Cortex of kidney (tissue), 1 donor: Measurements from ENCODE around the gene CD36.

ENCODE experiments used
- DNase-seq: peaks from one replicate; lab custom pipeline; 2025; lab: John Stamatoyannopoulos, UW

Gene CD36

GRCh38 chr7:80629023-80629422 lies 9.4 kb upstream of the CD36 start:
- DNase-seq = no peak

GRCh38 chr7:80630608-80631405 lies 7.6 kb upstream of the CD36 start:
- no peak for DNase-seq

GRCh38 chr7:80631421-80631820 lies 7.0 kb upstream of the CD36 start:
- no peak for DNase-seq

- no peak for DNase-seq
Measured at GRCh38 chr7:80632139-80632538, 6.3 kb upstream of the CD36 start.

- DNase-seq = no peak
Measured at GRCh38 chr7:80632819-80633218, 5.6 kb upstream of the CD36 start.

GRCh38 chr7:80634505-80634904 lies 3.9 kb upstream of the CD36 start:
- no peak for DNase-seq

GRCh38 chr7:80635533-80635932 lies 2.9 kb upstream of the CD36 start:
- DNase-seq = no peak

- DNase-seq = no peak
Measured at GRCh38 chr7:80635998-80636397, 2.4 kb upstream of the CD36 start.

- DNase-seq = no peak
Measured at GRCh38 chr7:80636709-80637108, 1.7 kb upstream of the CD36 start.

GRCh38 chr7:80637454-80637853 lies 988 bp upstream of the CD36 start:
- DNase-seq = no peak

GRCh38 chr7:80639011-80639410 lies 569 bp downstream of the CD36 start:
- DNase-seq = no peak

- no peak for DNase-seq
Measured at GRCh38 chr7:80640846-80641245, 2.4 kb downstream of the CD36 start.

GRCh38 chr7:80641548-80641947 lies 3.1 kb downstream of the CD36 start:
- no peak for DNase-seq

GRCh38 chr7:80642871-80643270 lies 4.4 kb downstream of the CD36 start:
- DNase-seq = no peak

- DNase-seq = no peak
Measured at GRCh38 chr7:80643336-80643915, 5.0 kb downstream of the CD36 start.

- DNase-seq = no peak
Measured at GRCh38 chr7:80644054-80644453, 5.6 kb downstream of the CD36 start.

- DNase-seq = no peak
Measured at GRCh38 chr7:80646083-80646865, 7.8 kb downstream of the CD36 start.

- DNase-seq = no peak
Measured at GRCh38 chr7:80647436-80647835, 9.0 kb downstream of the CD36 start.

- no peak for DNase-seq
Measured at GRCh38 chr7:80648031-80648600, 9.7 kb downstream of the CD36 start.

GRCh38 chr7:80649011-80649410 lies 10.6 kb downstream of the CD36 start:
- DNase-seq = no peak

- DNase-seq = no peak
Measured at GRCh38 chr7:80650030-80650429, 11.6 kb downstream of the CD36 start.

GRCh38 chr7:80651471-80651870 lies 13.0 kb downstream of the CD36 start:
- DNase-seq = no peak

- DNase-seq = no peak
Measured at GRCh38 chr7:80653244-80653643, 14.8 kb downstream of the CD36 start.
